ENCODE data around the gene GPD2.

Gene GPD2

DNA sequence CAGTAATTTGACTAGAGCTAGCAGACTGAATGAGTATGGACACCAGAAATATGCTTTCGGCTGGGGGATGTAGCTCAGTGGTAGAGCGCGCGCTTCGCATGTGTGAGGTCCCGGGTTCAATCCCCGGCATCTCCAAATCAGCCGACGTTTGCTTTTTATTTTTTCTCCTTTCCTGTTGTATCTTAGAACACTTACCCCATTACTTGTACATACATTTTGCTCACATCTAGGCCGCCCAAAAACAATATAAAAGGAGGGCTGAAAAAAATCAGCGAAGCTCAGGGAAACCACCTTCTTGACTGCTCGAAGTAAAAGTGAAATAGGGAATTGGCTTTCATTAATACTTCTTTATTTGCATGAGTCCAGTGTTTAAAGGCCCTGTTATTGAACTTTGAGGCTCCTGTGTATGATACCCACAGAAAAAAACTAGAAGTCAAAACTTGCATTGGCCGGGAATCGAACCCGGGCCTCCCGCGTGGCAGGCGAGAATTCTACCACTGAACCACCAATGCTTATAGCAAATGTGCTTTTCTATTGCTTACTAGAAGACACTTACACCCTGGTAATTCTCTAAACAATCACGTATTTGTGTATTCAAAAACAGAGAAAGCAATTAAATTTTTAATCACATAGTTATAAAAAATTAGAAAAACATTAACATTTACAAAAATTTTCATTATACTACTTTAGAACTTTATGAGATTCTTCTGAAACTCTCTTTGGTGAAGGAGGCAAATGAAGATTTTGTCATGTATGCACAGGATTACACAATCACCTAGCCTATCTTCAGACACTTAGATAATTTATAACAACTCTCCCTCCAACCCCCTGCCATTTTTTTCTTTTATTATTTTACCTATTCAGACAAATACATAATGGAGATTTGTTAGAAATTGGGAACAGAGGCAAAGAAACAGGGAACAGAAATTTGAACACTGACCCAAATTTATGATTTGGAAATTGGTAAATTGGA lies 35.2 kb upstream of the GPD2 start:
- TF ChIP-seq Cebpa-rat (IDR thresholded peaks at IDR 0.05) = peak in 3 of 11 experiments; percentile 32 to 77 (median 74); a peak in 7 of 22 replicates

DNA sequence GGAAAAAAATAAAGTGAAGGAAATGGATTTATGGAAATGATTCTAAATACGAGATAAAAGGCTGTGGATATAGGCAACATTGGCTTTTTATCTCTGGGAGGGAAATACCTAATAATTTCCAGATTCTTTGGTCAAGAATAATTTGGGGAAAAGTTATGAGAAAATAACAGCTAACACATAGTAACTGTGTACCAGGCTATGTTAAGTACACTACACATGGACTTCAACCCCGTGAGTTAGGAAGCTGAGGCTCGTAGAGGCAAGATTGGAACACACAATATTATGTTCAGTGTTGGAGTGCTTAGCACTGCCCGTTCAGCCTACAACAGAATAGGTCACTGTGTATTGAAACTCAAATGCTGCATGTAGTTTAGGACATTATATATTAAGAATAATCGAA lies 34.3 kb upstream of the GPD2 start:
- no peak overlapping the region for H3K9ac ChIP-seq
- H4K20me1 ChIP-seq = no peaks in the 10 kb centered on the region
- no peaks in the 10 kb centered on the region; a peak in 1 of 22 replicates for H3K27me3 ChIP-seq
- peaks cover 15 to 48% (median 28%) of the 10 kb centered on the region in 10 experiments for H3K4me1 ChIP-seq
- H3K36me3 ChIP-seq = no peaks in the 10 kb centered on the region
- H3K27ac ChIP-seq = no peak overlapping the region
- no peak for TF ChIP-seq Cebpa-rat (IDR thresholded peaks at IDR 0.05)
- H3K4me3 ChIP-seq = no peak overlapping the region
- H3K4me2 ChIP-seq = peak overlapping the region in 7 of 11 experiments; percentile 29 to 90 (median 81); a peak in 8 of 22 replicates
- no peaks in the 10 kb centered on the region for H3K9me3 ChIP-seq (replicated peaks in 1 of 11)

More for the DNA sequence above, 35.2 kb upstream of the GPD2 start:
- Histone ChIP-seq H3K4me1 (peaks cover 10 to 43% (median 22%) of the 10 kb centered on the region in 10 experiments), H4K20me1 (no peaks in the 10 kb centered on the region), H3K27me3 (no peaks in the 10 kb centered on the region; a peak in 1 of 22 replicates), H3K36me3 (no peaks in the 10 kb centered on the region), H3K4me3 (peak overlapping the region; percentile 71 to 92 (median 80)), H3K9ac (peak overlapping the region; percentile 68 to 86 (median 82)), H3K27ac (peak overlapping the region; percentile 61 to 86 (median 80)), H3K9me3 (replicated peaks in 1 of 11) (no peaks in the 10 kb centered on the region), H3K4me2 (peak overlapping the region; percentile 75 to 94 (median 85); a peak in 21 of 22 replicates)

DNA sequence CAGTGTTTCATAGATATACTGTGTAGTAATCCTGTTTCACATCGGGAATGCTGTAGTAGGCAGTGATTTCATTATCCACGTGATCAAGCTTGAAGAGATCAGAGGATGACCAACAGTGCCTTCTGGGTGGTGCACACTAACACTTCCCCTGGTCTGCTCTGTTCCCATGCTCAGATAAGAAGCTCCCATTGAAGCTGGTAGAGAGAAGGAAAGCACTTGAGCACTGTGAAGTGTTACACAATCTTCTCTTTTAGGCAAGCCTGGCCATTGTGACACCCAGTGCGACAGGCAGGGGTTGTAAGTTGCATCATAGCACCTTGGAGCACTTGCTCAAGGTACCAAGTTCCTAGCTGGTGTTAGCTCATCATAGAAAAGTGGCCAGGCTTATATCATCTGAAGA lies 30.6 kb upstream of the GPD2 start:
- no peak overlapping the region for H3K27ac ChIP-seq
- TF ChIP-seq Cebpa-rat (IDR thresholded peaks at IDR 0.05) = peak in 6 of 11 experiments; percentile 12 to 69 (median 30); a peak in 6 of 22 replicates
- H3K4me2 ChIP-seq = peak overlapping the region in 5 of 11 experiments; percentile 15 to 65 (median 45); a peak in 12 of 22 replicates

DNA sequence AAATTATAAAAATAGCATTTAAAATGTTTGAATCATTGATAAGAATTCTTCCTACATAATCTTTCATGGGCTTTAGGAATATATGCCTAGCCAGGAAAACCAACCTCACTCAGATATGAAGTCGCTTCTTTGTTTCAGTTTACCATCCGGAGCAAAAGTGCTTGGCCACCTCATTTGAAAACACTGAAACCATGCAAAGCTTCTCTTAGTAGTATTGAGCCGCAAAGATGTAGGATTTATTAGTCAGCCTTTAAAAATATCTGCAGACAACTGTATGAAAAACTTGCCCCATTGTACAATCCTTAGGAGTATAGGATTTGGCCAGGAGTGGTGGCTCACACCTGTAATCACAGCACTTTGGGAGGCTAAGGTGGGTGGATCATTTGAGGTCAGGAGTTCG lies 24.3 kb upstream of the GPD2 start:
- Histone ChIP-seq H3K4me2 (no peak overlapping the region), H3K27me3 (no peaks in the 10 kb centered on the region), H3K9me3 (replicated peaks in 1 of 11) (no peaks in the 10 kb centered on the region), H3K4me1 (peaks cover 0 to 2% (median 0%) of the 10 kb centered on the region in 10 experiments; a peak in 3 of 20 replicates), H3K9ac (no peak overlapping the region), H4K20me1 (no peaks in the 10 kb centered on the region), H3K36me3 (no peaks in the 10 kb centered on the region), H3K27ac (no peak overlapping the region), H3K4me3 (no peak overlapping the region)
- no peak for TF ChIP-seq Cebpa-rat (IDR thresholded peaks at IDR 0.05)

More for the DNA sequence above, 30.6 kb upstream of the GPD2 start:
- Histone ChIP-seq H3K4me1 (peaks cover 4 to 27% (median 14%) of the 10 kb centered on the region in 10 experiments; a peak in 15 of 20 replicates), H4K20me1 (no peaks in the 10 kb centered on the region), H3K36me3 (no peaks in the 10 kb centered on the region), H3K4me3 (no peak overlapping the region), H3K27me3 (no peaks in the 10 kb centered on the region; a peak in 1 of 22 replicates), H3K9me3 (replicated peaks in 1 of 11) (no peaks in the 10 kb centered on the region), H3K9ac (no peak overlapping the region)

DNA sequence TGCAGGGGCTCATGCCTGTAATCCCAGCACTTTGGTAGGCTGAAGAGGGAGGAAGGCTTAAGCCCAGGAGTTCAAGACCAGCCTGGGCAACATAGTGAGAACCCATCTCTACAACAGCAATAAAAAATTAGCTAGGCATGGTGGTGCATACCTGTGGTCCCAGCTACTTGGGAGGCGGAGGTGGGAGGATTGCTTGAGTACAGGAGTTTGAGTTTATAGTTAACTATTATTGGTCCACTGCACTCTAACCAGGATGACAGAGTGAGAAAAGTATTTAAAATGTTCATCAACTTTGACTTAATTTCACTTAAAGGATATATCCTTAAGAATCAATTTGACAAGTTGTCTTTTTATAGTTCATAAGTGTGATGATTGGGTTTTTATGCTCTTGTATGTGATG lies 14.3 kb upstream of the GPD2 start:
- Histone ChIP-seq H3K4me1 (peaks cover 0 to 2% (median 0%) of the 10 kb centered on the region in 10 experiments; a peak in 1 of 20 replicates), H3K4me3 (no peak overlapping the region), H3K9me3 (replicated peaks in 1 of 11) (peaks cover 5 to 14% (median 8%) of the 10 kb centered on the region in 11 experiments; a peak in 13 of 22 replicates), H3K36me3 (no peaks in the 10 kb centered on the region), H3K4me2 (no peak overlapping the region), H3K27ac (no peak overlapping the region), H4K20me1 (no peaks in the 10 kb centered on the region), H3K27me3 (no peaks in the 10 kb centered on the region), H3K9ac (no peak overlapping the region)
- TF ChIP-seq Cebpa-rat (IDR thresholded peaks at IDR 0.05) = no peak

DNA sequence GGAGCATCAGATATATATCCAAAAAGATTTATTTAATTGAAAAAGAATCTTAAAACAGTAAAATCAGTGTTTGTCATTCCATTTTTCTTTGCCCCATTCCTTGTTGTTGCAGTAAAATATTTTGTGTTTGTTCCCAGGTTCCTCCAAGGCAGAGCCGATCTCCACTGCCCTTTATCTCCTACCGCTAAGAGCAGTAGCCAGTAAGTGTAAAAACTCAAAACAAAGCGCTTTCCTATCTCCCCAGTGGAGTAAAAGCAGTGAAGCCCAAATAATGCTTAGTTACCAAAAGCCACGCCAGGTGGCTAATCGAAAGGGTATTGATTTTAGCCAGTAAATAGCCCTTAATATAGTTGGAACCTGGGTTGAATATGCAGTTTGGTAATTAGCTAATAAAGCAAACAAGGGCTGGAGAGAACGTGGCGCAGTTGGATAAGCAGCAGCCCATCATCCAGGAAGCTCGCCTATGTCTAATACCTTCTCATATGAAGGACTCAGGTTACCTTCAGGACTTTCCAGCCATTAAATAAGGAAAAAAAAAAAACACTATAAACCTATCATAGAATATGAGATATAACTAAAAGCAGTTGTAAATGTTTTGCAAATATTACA lies 12.4 kb upstream of the GPD2 start:
- Histone ChIP-seq H3K9me3 (replicated peaks in 1 of 11) (peaks cover 5 to 14% (median 8%) of the 10 kb centered on the region in 11 experiments; a peak in 13 of 22 replicates), H3K4me3 (no peak overlapping the region), H3K36me3 (no peaks in the 10 kb centered on the region), H3K27ac (no peak overlapping the region), H3K27me3 (no peaks in the 10 kb centered on the region), H3K9ac (no peak overlapping the region), H3K4me2 (no peak overlapping the region), H3K4me1 (peaks cover 0 to 5% (median 0%) of the 10 kb centered on the region in 10 experiments; a peak in 1 of 20 replicates), H4K20me1 (no peaks in the 10 kb centered on the region)
- no peak for TF ChIP-seq Cebpa-rat (IDR thresholded peaks at IDR 0.05)

DNA sequence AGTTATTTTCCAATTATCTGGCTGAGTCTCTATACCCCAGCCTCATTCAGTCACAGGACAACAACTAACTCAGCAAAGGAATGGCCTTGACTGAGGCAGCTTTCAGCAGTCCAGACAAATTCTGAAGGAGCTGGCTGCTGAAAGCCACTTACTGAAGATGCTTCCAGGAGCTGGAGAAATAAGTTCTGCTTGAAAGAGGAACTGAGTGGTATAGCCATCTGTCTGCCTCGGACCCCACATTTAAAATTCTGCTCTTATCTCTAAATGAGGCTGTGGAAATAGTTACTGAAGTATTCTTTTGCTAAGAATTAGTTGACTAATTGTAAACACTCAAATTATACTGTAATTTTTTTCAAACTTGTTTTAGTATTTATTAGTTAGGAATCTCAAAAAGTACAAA lies 9.1 kb upstream of the GPD2 start:
- Histone ChIP-seq H3K27ac (no peak overlapping the region), H3K36me3 (no peaks in the 10 kb centered on the region), H3K9me3 (replicated peaks in 1 of 11) (peaks cover 0 to 3% (median 0%) of the 10 kb centered on the region in 11 experiments; a peak in 2 of 22 replicates), H4K20me1 (no peaks in the 10 kb centered on the region), H3K4me3 (no peak overlapping the region), H3K9ac (no peak overlapping the region), H3K4me2 (peak overlapping the region in 2 of 11 experiments; percentile 3 to 18; a peak in 2 of 22 replicates), H3K4me1 (peaks cover 0 to 26% (median 17%) of the 10 kb centered on the region in 10 experiments; a peak in 12 of 20 replicates), H3K27me3 (no peaks in the 10 kb centered on the region)
- TF ChIP-seq Cebpa-rat (IDR thresholded peaks at IDR 0.05) = no peak

DNA sequence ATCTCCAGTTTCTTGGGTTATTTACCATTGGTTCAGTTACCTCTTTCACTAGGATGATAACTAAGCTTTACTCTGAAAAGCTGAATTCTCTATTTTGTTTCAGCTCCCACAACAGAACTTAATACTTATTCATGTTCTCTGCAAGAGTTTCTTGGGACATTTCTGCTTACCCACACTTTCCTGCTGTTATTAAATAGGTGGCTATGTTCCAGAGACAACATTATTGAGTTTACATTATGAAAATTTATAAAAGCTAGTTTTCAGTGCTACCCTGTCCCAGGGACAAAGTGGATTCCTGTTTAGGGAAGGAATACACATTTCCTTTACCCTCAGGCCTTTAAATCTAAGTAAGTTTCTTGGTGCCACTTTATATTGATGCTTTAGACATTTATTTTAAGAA lies 7.0 kb upstream of the GPD2 start:
- Histone ChIP-seq H3K9me3 (replicated peaks in 1 of 11) (no peaks in the 10 kb centered on the region), H3K4me3 (no peak overlapping the region), H3K27me3 (no peaks in the 10 kb centered on the region), H3K4me1 (peaks cover 0 to 26% (median 17%) of the 10 kb centered on the region in 10 experiments; a peak in 12 of 20 replicates), H4K20me1 (no peaks in the 10 kb centered on the region), H3K9ac (no peak overlapping the region), H3K4me2 (no peak overlapping the region), H3K36me3 (no peaks in the 10 kb centered on the region), H3K27ac (no peak overlapping the region)
- no peak for TF ChIP-seq Cebpa-rat (IDR thresholded peaks at IDR 0.05)
